ENCODE data around the gene DOCK11. TPM values are rescaled to one million over a fixed set of nuclear protein-coding genes. Genes with fewer than 3 reads are reported as not detected.

DOCK11 gene
- total and polyA plus RNA-seq, 2 of the 4 experiments (the other 2 are of a cell fraction) = 3.9 to 13.1 TPM

GRCh38 chrX:118570209-118570608 lies 74.6 kb downstream of the DOCK11 start:
- DNase-seq (no peak), ATAC-seq (ENCODE audit: low read depth) (no peak)
- Histone ChIP-seq H3K4ac (ENCODE audit: low read depth, low read length) (no peak overlapping the region), H3K18ac (ENCODE audit: low read depth, low read length) (no peak overlapping the region), H3K4me1 (ENCODE audit: control insufficient read depth, insufficient read depth, low read length) (no peaks in the 10 kb centered on the region), H3K27me3 (ENCODE audit: control insufficient read depth, insufficient read depth, low read length) (no peaks in the 10 kb centered on the region), H2AK5ac (ENCODE audit: low read depth, low read length) (no peak overlapping the region), H4K20me1 (ENCODE audit: insufficient read depth, low read length) (no peaks in the 10 kb centered on the region), H3K56ac (ENCODE audit: extremely low read depth, insufficient read depth, low read length) (no peak overlapping the region), H3K4me2 (ENCODE audit: low read depth, low read length) (no peak overlapping the region), H3K9me3 (ENCODE audit: control insufficient read depth, insufficient read depth, low read length) (no peaks in the 10 kb centered on the region), H2AK9ac (replicated peaks; ENCODE audit: low read depth, low read length, poor library complexity) (no peak overlapping the region), H3K4me3 (ENCODE audit: insufficient read depth, low read depth, low read length) (no peak overlapping the region), H4K5ac (ENCODE audit: low read depth, low read length) (no peak overlapping the region), H2BK120ac (ENCODE audit: low read depth, low read length) (no peak overlapping the region), H4K91ac (ENCODE audit: insufficient read depth, low read depth, low read length) (no peak overlapping the region), H2BK20ac (ENCODE audit: low read depth, low read length) (no peak overlapping the region), H3K36me3 (ENCODE audit: control insufficient read depth, insufficient read depth, low read length) (no peaks in the 10 kb centered on the region), H3K23ac (ENCODE audit: low read depth, low read length) (no peak overlapping the region), H3K27ac (ENCODE audit: insufficient read depth, low read length) (no peak overlapping the region), H2AFZ (replicated peaks; ENCODE audit: low read length, poor library complexity) (no peak overlapping the region), H4K8ac (ENCODE audit: low read depth in 2 of 2, low read length in 2 of 2) (no peak overlapping the region), H2BK15ac (ENCODE audit: low read depth, low read length) (no peak overlapping the region), H3K9me1 (ENCODE audit: insufficient read depth, low read length) (no peaks in the 10 kb centered on the region), H3K14ac (replicated peaks; ENCODE audit: low read depth, low read length) (no peak overlapping the region), H3K9ac (ENCODE audit: low read depth, low read length) (no peak overlapping the region), H3K79me1 (ENCODE audit: low read depth in 1 of 2, low read length in 2 of 2) (no peaks in the 10 kb centered on the region), H2BK5ac (ENCODE audit: low read depth, low read length, poor library complexity, severe bottlenecking) (no peak overlapping the region)
- intact Hi-C loops (cut with micrococcal nuclease) = no loop called here
- in situ Hi-C loops (cut with MboI; ENCODE audit: low sequenced_read_pairs) = no loop called here
- no peak for TF ChIP-seq BHLHE40 (IDR thresholded peaks at IDR 0.05; ENCODE audit: low read depth, low read length)
- TF ChIP-seq USF2 (IDR thresholded peaks at IDR 0.05; ENCODE audit: low read depth, low read length) = no peak
- no peak for TF ChIP-seq NFE2L2 (IDR thresholded peaks at IDR 0.05; ENCODE audit: low read depth, low read length)
- no peak for TF ChIP-seq ELK1 (IDR thresholded peaks at IDR 0.05; ENCODE audit: borderline replicate concordance, low read depth, low read length)
- no peak for TF ChIP-seq MXI1 (IDR thresholded peaks at IDR 0.05; ENCODE audit: borderline replicate concordance, low read depth, low read length)
- no peak for TF ChIP-seq CEBPB (IDR thresholded peaks at IDR 0.05; ENCODE audit: low read depth, low read length)
- no peak for TF ChIP-seq CTCF (conservative IDR thresholded peaks at IDR 0.05; ENCODE audit: low read depth, low read length)
- no peak for TF ChIP-seq CHD1 (IDR thresholded peaks at IDR 0.05; ENCODE audit: low read depth, low read length)
- no peak for TF ChIP-seq RAD21 (IDR thresholded peaks at IDR 0.05; ENCODE audit: low read length)
- no peak for TF ChIP-seq MAFK (IDR thresholded peaks at IDR 0.05; ENCODE audit: low read depth, low read length)
- no TSS peak for BruUV-seq (replicated peaks)
- WGBS, 2 experiments (ENCODE audit: extremely low coverage in 2 of 2, insufficient read length in 1 of 2) = no CpG with 5 or more reads among the region's 2 CpGs
- ChIA-PET CTCF (no interaction called here), POLR2A (ENCODE audit: unreplicated experiment) (no interaction called here)
- dilution Hi-C loops (cut with HindIII; ENCODE audit: low sequenced_read_pairs, unreplicated experiment) = no loop called here
